HepG2 (cell line): ENCODE measurements around the gene METTL23. TPM values are rescaled to one million over a fixed set of nuclear protein-coding genes. Genes with fewer than 3 reads are reported as not detected.

Experiments
- ATF1 ChIP-seq: IDR thresholded peaks from 2 replicates; pipeline ENCODE4 v1.6.1; 2016; ENCODE audit warnings: mild to moderate bottlenecking, control low read depth
- CREB1 ChIP-seq, 2 experiments: fragments of 450-650 bp in 1 of 2; IDR thresholded peaks; 2 replicates each; pipeline ENCODE4 v1.6.1; 2016 to 2017; ENCODE audit warnings: control low read depth in 1 of 2, mild to moderate bottlenecking in 1 of 2, missing compliant biosample characterization in 1 of 2, missing genetic modification characterization in 1 of 2
- ELF3 ChIP-seq: IDR thresholded peaks from 2 replicates; pipeline ENCODE4 v1.6.1; 2016; ENCODE audit warnings: missing genetic modification reagents, missing compliant biosample characterization
- FOXJ3 ChIP-seq: sonication (generic); formaldehyde crosslinking; IDR thresholded peaks from 2 replicates; pipeline ENCODE4 v1.4.0; 2020; ENCODE audit warnings: missing genetic modification reagents, mild to moderate bottlenecking, borderline replicate concordance
- HNF4A ChIP-seq: sonication (generic); formaldehyde crosslinking; IDR thresholded peaks from 2 replicates; pipeline ENCODE4 v1.4.0; 2020; ENCODE audit warnings: missing genetic modification reagents
- KLF9 ChIP-seq: IDR thresholded peaks from 2 replicates; pipeline ENCODE4 v1.6.1; 2016; ENCODE audit warnings: low read depth
- NFIB ChIP-seq: sonication (generic); formaldehyde crosslinking; IDR thresholded peaks from 2 replicates; pipeline ENCODE4 v1.9.0; 2021; ENCODE audit warnings: missing genetic modification reagents, mild to moderate bottlenecking, borderline replicate concordance
- NFKB2 ChIP-seq: sonication (generic); formaldehyde crosslinking; IDR thresholded peaks from 2 replicates; pipeline ENCODE4 v1.4.0; 2020; ENCODE audit warnings: missing genetic modification reagents, borderline replicate concordance
- NRL ChIP-seq: sonication (generic); formaldehyde crosslinking; IDR thresholded peaks from 2 replicates; pipeline ENCODE4 v1.5.0; 2020; ENCODE audit warnings: missing genetic modification reagents, mild to moderate bottlenecking, moderate library complexity, borderline replicate concordance
- RORA ChIP-seq: sonication (generic); formaldehyde crosslinking; IDR thresholded peaks from 2 replicates; pipeline ENCODE4 v1.5.0; 2020; ENCODE audit warnings: mild to moderate bottlenecking, missing genetic modification reagents, moderate library complexity
- SAP130 ChIP-seq: IDR thresholded peaks from 2 replicates; pipeline ENCODE4 v1.6.1; 2016; ENCODE audit warnings: low read depth
- SMYD3 ChIP-seq: sonication (generic); formaldehyde crosslinking; IDR thresholded peaks from 2 replicates; pipeline ENCODE4 v1.8.1; 2023; ENCODE audit warnings: mild to moderate bottlenecking, missing genetic modification reagents
- SOX13 ChIP-seq, 3 experiments: fragments of 450-650 bp in 1 of 3; sonication (generic) in 1 of 3; formaldehyde crosslinking in 1 of 3; IDR thresholded peaks in 2 of 3; conservative IDR thresholded peaks in 1 of 3; 2 replicates each; pipeline versions ENCODE4 v1.5.0 to v1.6.1; 2016 to 2020; ENCODE audit warnings: antibody characterized with exemption in 1 of 3, mild to moderate bottlenecking in 1 of 3, missing compliant biosample characterization in 1 of 3, missing genetic modification reagents in 1 of 3, moderate library complexity in 1 of 3
- SP2 ChIP-seq: sonication (generic); formaldehyde crosslinking; IDR thresholded peaks from 2 replicates; pipeline ENCODE4 v1.5.1; 2020; ENCODE audit warnings: mild to moderate bottlenecking, missing genetic modification reagents
- TOE1 ChIP-seq: sonication (generic); formaldehyde crosslinking; IDR thresholded peaks from 2 replicates; pipeline ENCODE4 v1.4.0; 2020; ENCODE audit warnings: mild to moderate bottlenecking, missing genetic modification reagents
- ZBTB38 ChIP-seq: sonication (generic); formaldehyde crosslinking; IDR thresholded peaks from 2 replicates; pipeline ENCODE4 v1.5.1; 2020; ENCODE audit warnings: mild to moderate bottlenecking, missing genetic modification reagents
- ZNF605 ChIP-seq: sonication (generic); formaldehyde crosslinking; IDR thresholded peaks from 2 replicates; pipeline ENCODE4 v1.8.0; 2022; ENCODE audit warnings: mild to moderate bottlenecking, missing genetic modification reagents
- ZNF891 ChIP-seq: sonication (generic); formaldehyde crosslinking; IDR thresholded peaks from 2 replicates; pipeline ENCODE4 v1.5.0; 2020; ENCODE audit warnings: mild to moderate bottlenecking, missing genetic modification reagents
- polyA plus RNA-seq, 8 experiments: library from polyadenylated mRNA; depleted of rRNA in 3 of 8; stranded (reverse) in 7 of 8; unstranded in 1 of 8; fragments of >200 nt; fragmentation: Illumina TruSeq in 4 of 8; extraction: Trizol in 4 of 8; gene quantifications; 2 replicates each; pipeline versions ENCODE4 v1.2.1 to v1.2.3, GENCODE V29; 2011 to 2016; ENCODE audit warnings: low read depth in 4 of 8, missing spikeins in 1 of 8, mixed read lengths in 1 of 8; ENCODE audit not compliant: insufficient read depth in 1 of 8
- total RNA-seq, 5 experiments: library from RNA; depleted of rRNA; stranded (reverse); fragments of >200 nt; fragmentation: Illumina TruSeq; extraction: Trizol; gene quantifications; 2 replicates each; pipeline ENCODE4 v1.2.3, GENCODE V29; 2016; ENCODE audit warnings: low read depth in 1 of 5
- TF ChIP-seq, protein P1 (sequence below): sonication (generic); formaldehyde crosslinking; IDR thresholded peaks from 2 replicates; pipeline ENCODE4 v1.4.0; 2020; ENCODE audit warnings: mild to moderate bottlenecking, missing genetic modification reagents
- TF ChIP-seq, protein P2 (sequence below): sonication (generic); formaldehyde crosslinking; IDR thresholded peaks from 2 replicates; pipeline ENCODE4 v1.8.0; 2023; ENCODE audit warnings: mild to moderate bottlenecking, missing genetic modification reagents

The METTL23 gene
- total and polyA plus RNA-seq, 2 of the 13 experiments (the other 11 are each of a cell fraction or from before 2014, with no cell fraction given), result 39.9 to 104 TPM

DNA sequence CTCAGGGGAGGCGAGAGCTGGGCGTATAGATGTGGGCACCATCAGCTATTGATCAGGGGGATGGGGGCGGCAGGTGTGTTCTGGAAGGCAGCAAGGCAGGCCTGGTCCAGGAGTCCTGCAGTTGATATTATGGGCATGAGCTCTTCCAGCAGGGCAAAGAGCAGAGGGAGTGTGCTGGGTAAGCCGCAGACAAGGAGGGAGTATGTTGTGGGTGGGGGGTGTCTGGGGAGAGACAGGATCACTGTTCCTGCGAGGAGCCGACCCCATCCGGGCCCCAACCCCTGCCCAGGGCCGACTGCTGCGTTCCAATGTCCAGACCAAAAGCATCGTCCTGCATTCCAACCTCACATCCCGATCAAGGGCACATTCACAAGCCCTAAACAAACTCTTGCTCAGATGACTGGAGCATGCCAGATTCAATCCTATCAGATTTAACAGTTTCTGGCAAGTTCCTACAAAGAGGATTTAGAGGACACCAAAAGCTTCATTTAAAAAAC, 25.1 kb upstream of the METTL23 start (continued):
- TF ChIP-seq, protein P1, sequence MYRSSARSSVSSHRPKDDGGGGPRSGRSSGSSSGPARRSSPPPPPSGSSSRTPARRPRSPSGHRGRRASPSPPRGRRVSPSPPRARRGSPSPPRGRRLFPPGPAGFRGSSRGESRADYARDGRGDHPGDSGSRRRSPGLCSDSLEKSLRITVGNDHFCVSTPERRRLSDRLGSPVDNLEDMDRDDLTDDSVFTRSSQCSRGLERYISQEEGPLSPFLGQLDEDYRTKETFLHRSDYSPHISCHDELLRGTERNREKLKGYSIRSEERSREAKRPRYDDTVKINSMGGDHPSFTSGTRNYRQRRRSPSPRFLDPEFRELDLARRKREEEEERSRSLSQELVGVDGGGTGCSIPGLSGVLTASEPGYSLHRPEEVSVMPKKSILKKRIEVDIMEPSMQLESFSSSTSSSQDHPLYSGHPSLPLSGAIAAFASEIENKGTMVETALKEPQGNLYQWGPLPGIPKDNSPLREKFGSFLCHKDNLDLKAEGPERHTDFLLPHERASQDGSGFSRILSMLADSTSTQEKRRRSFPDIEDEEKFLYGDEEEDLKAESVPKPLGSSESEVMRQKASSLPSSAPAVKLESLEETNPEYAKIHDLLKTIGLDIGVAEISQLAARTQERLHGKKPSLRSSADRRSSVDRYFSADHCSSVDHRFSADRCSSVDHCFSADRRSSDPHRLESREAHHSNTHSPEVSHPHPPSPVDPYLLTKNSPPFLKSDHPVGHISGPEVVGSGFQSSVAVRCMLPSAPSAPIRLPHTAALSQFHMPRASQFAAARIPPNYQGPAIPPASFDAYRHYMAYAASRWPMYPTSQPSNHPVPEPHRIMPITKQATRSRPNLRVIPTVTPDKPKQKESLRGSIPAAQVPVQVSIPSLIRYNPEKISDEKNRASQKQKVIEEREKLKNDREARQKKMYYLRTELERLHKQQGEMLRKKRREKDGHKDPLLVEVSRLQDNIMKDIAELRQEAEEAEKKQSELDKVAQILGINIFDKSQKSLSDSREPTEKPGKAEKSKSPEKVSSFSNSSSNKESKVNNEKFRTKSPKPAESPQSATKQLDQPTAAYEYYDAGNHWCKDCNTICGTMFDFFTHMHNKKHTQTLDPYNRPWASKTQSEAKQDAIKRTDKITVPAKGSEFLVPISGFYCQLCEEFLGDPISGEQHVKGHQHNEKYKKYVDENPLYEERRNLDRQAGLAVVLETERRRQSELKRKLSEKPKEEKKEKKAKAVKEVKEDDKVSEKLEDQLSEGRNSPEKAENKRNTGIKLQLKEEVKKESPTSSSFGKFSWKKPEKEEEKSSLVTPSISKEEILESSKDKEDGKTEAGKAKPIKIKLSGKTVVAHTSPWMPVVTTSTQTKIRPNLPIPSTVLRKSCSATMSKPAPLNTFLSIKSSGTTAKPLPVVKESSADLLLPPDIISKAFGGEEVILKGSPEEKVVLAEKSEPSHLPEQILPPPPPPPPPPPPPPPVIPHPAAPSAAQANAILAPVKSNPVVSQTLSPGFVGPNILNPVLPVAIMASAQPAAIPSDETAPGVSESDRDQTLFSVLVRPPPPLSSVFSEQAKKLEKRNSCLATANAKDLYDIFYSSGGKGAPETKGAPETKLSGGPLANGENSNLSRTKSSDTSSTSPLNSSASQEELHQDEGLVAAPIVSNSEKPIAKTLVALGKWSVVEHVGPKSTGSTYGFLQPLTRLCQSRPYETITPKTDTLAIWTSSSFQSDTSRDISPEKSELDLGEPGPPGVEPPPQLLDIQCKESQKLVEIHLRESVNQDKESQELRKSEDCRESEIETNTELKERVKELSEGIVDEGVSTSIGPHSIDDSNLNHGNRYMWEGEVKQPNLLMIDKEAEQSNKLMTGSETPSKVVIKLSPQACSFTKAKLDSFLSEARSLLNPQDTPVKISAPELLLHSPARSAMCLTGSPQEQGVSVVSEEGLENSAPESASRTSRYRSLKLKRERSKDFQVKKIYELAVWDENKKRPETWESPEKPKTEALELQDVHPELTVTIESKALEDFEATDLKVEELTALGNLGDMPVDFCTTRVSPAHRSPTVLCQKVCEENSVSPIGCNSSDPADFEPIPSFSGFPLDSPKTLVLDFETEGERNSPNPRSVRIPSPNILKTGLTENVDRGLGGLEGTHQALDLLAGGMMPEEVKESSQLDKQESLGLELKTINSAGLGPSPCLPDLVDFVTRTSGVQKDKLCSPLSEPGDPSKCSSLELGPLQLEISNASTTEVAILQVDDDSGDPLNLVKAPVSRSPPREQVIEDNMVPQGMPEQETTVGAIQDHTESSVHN (CRISPR knock-in tag), result 0 out of 2 replicates have a peak, but pooled peaks have one; percentile 5
- TF ChIP-seq SP2 (CRISPR knock-in tag) (no peak), CREB1 (IDR thresholded peaks at IDR 0.05) (no peak), CREB1 (CRISPR knock-in tag; IDR thresholded peaks at IDR 0.05) (no peak), HNF4A (CRISPR knock-in tag) (peak; percentile 75), SOX13 (IDR thresholded peaks at IDR 0.05) (peak; percentile 30; the same call in 1 of the 2 replicates), SOX13 (CRISPR knock-in tag; conservative IDR thresholded peaks at IDR 0.05 in 1 of 2, IDR thresholded peaks at IDR 0.05 in 1 of 2) (peak in 1 of 2 experiments; percentile 53; a peak in 1 of 4 replicates), SMYD3 (CRISPR knock-in tag) (peak; percentile 33; the same call in 1 of the 2 replicates), NFIB (CRISPR knock-in tag) (no peak), NFKB2 (CRISPR knock-in tag) (0 out of 2 replicates have a peak, but pooled peaks have one; percentile 57), NRL (CRISPR knock-in tag) (0 out of 2 replicates have a peak, but pooled peaks have one; percentile 8), ELF3 (0 out of 2 replicates have a peak, but pooled peaks have one; percentile 28), RORA (no peak), TOE1 (CRISPR knock-in tag) (no peak), SAP130 (CRISPR knock-in tag) (0 out of 2 replicates have a peak, but pooled peaks have one; percentile 6), ZBTB38 (CRISPR knock-in tag) (peak; percentile 34; the same call in 1 of the 2 replicates), FOXJ3 (CRISPR knock-in tag) (no peak), ATF1 (CRISPR knock-in tag) (no peak), ZNF891 (CRISPR knock-in tag) (no peak), KLF9 (CRISPR knock-in tag) (no peak), ZNF605 (CRISPR knock-in tag) (no peak)
- TF ChIP-seq, protein P2, sequence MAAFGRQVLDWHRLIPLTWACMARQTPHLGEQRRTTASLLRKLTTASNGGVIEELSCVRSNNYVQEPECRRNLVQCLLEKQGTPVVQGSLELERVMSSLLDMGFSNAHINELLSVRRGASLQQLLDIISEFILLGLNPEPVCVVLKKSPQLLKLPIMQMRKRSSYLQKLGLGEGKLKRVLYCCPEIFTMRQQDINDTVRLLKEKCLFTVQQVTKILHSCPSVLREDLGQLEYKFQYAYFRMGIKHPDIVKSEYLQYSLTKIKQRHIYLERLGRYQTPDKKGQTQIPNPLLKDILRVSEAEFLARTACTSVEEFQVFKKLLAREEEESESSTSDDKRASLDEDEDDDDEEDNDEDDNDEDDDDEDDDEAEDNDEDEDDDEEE (CRISPR knock-in tag), result 0 out of 2 replicates have a peak, but pooled peaks have one; percentile 34
